Measurements from ENCODE around the gene SCEL. TPM values are rescaled to one million over a fixed set of nuclear protein-coding genes. Genes with fewer than 3 reads are reported as not detected.

Gene SCEL
- total and polyA plus RNA-seq, 2 donors from 2014 or later, result 0.22 to 3.3 TPM

GRCh38 chr13:77537289-77537919 lies 1.9 kb downstream of the SCEL start:
- Histone ChIP-seq H3K27ac (ENCODE audit: low read depth in 2 of 2, low read length in 2 of 2) (no peak overlapping the region), H3K9ac (ENCODE audit: low read length in 3 of 3) (no peak overlapping the region), H3K4me1 (ENCODE audit: control insufficient read depth in 2 of 3, insufficient read depth in 2 of 3, low read depth in 1 of 3, low read length in 3 of 3) (no peaks in the 10 kb centered on the region), H3K27me3 (ENCODE audit: control insufficient read depth, insufficient read depth, low read length) (no peaks in the 10 kb centered on the region), H3K36me3 (ENCODE audit: control insufficient read depth in 2 of 3, insufficient read depth in 3 of 3, low read length in 3 of 3) (no peaks in the 10 kb centered on the region), H3K4me3 (ENCODE audit: low read length in 3 of 3) (no peak overlapping the region), H3K9me3 (ENCODE audit: control insufficient read depth in 2 of 3, insufficient read depth in 1 of 3, low read length in 3 of 3) (no peaks in the 10 kb centered on the region)
- intact Hi-C loops (cut with DNase I), result no loop called here
- DNase-seq (no peak), FAIRE-seq (no peak)
- no peak for TF ChIP-seq CTCF (IDR thresholded peaks at IDR 0.05; ENCODE audit: borderline replicate concordance, extremely low read depth, insufficient read depth)

GRCh38 chr13:77543711-77544110 lies 8.2 kb downstream of the SCEL start:
- H3K27me3 ChIP-seq (ENCODE audit: control insufficient read depth, insufficient read depth, low read length), result no peaks in the 10 kb centered on the region
- intact Hi-C loops (cut with DNase I), result no loop called here
- no peak overlapping the region for H3K9ac ChIP-seq (ENCODE audit: low read length in 3 of 3)
- H3K9me3 ChIP-seq (ENCODE audit: control insufficient read depth in 2 of 3, insufficient read depth in 1 of 3, low read length in 3 of 3), result no peaks in the 10 kb centered on the region
- no peak for DNase-seq
- H3K4me3 ChIP-seq (ENCODE audit: low read length in 3 of 3), result no peak overlapping the region
- TF ChIP-seq CTCF (IDR thresholded peaks at IDR 0.05; ENCODE audit: borderline replicate concordance, extremely low read depth, insufficient read depth), result no peak
- no peak overlapping the region for H3K27ac ChIP-seq (ENCODE audit: low read depth in 2 of 2, low read length in 2 of 2)
- no peaks in the 10 kb centered on the region for H3K4me1 ChIP-seq (ENCODE audit: control insufficient read depth in 2 of 3, insufficient read depth in 2 of 3, low read depth in 1 of 3, low read length in 3 of 3)
- H3K36me3 ChIP-seq (ENCODE audit: control insufficient read depth in 2 of 3, insufficient read depth in 3 of 3, low read length in 3 of 3), result no peaks in the 10 kb centered on the region
- FAIRE-seq, result no peak

- Histone ChIP-seq H3K4me3 (ENCODE audit: low read length in 3 of 3) (no peak overlapping the region), H3K36me3 (ENCODE audit: control insufficient read depth in 2 of 3, insufficient read depth in 3 of 3, low read length in 3 of 3) (no peaks in the 10 kb centered on the region), H3K27ac (ENCODE audit: low read depth in 2 of 2, low read length in 2 of 2) (no peak overlapping the region), H3K4me1 (ENCODE audit: control insufficient read depth in 2 of 3, insufficient read depth in 2 of 3, low read depth in 1 of 3, low read length in 3 of 3) (no peaks in the 10 kb centered on the region), H3K9ac (ENCODE audit: low read length in 3 of 3) (no peak overlapping the region), H3K9me3 (ENCODE audit: control insufficient read depth in 2 of 3, insufficient read depth in 1 of 3, low read length in 3 of 3) (no peaks in the 10 kb centered on the region), H3K27me3 (ENCODE audit: control insufficient read depth, insufficient read depth, low read length) (no peaks in the 10 kb centered on the region)
- DNase-seq, result peak in 3 of 5 donors; percentile 14 to 77 (median 61)
- TF ChIP-seq CTCF (IDR thresholded peaks at IDR 0.05; ENCODE audit: borderline replicate concordance, extremely low read depth, insufficient read depth), result no peak
- no peak for FAIRE-seq
- intact Hi-C loops (cut with DNase I), result no loop called here
Measured at GRCh38 chr13:77544355-77544754, 8.8 kb downstream of the SCEL start.

Data from kidney (tissue), 14 donors.